Vagina (tissue), 2 donors: ENCODE results near the gene DDB1. TPM values are rescaled to one million over a fixed set of nuclear protein-coding genes. Genes with fewer than 3 reads are reported as not detected.

Experiments used
- DNase-seq, 2 donors: peaks; one replicate each; pipeline ENCODE4 v3.0.0-alpha.2; 2017; ENCODE audit errors: extremely low spot score in 2 of 2
- H3K27ac ChIP-seq: fragments of 200-600 bp; sonication (generic); one replicate; pipeline ENCODE4 v1.5.1; 2019
- H3K27me3 ChIP-seq: fragments of 200-600 bp; sonication (generic); one replicate; pipeline ENCODE4 v1.5.1; 2019
- H3K36me3 ChIP-seq, 2 donors: fragments of 200-600 bp; sonication (generic); one replicate each; pipeline ENCODE4 v1.5.1; 2017 to 2019
- H3K4me1 ChIP-seq: fragments of 200-600 bp; sonication (generic); one replicate; pipeline ENCODE4 v1.5.1; 2019
- H3K4me3 ChIP-seq, 2 donors: fragments of 200-600 bp; sonication (generic); 1 replicate in 1 of 2; 2 replicates in 1 of 2; pipeline ENCODE4 v1.5.1; 2016 to 2019
- H3K9me3 ChIP-seq: fragments of 200-600 bp; sonication (generic); one replicate; pipeline ENCODE4 v1.5.1; 2019
- POLR2A ChIP-seq, 2 donors: fragments of 450-650 bp; IDR thresholded peaks; one replicate each; pipeline ENCODE4 v1.6.1; 2017; ENCODE audit warnings: antibody characterized with exemption in 2 of 2, mild to moderate bottlenecking in 2 of 2, moderate library complexity in 2 of 2
- POLR2AphosphoS5 ChIP-seq, 2 donors: sonication (generic); formaldehyde crosslinking; IDR thresholded peaks; one replicate each; pipeline ENCODE4 v1.9.0; 2017; ENCODE audit warnings: antibody characterized with exemption in 2 of 2, mild to moderate bottlenecking in 2 of 2, low read depth in 1 of 2; ENCODE audit not compliant: insufficient read depth in 1 of 2
- intact Hi-C: fragments of 100-400 bp; cut with DNase I; formaldehyde crosslinking; loops from one replicate; pipeline ENCODE4 v1.15.1; 2023
- total RNA-seq: library from RNA; depleted of rRNA; stranded (reverse); fragments of >200 nt; gene quantifications from one replicate; pipeline ENCODE4 v1.2.3, GENCODE V29; 2016
- TF ChIP-seq, protein P1 (sequence below), 3 experiments: fragments of 450-650 bp in 2 of 3; fragments of 200-600 bp in 1 of 3; sonication (generic) in 1 of 3; IDR thresholded peaks; one replicate each; pipeline ENCODE4 v1.5.1; 2017 to 2019; ENCODE audit warnings: antibody characterized with exemption in 3 of 3, mild to moderate bottlenecking in 2 of 3, moderate library complexity in 2 of 3

The DDB1 gene
- total RNA-seq, 1 donor from 2014 or later = 132 TPM

DNA sequence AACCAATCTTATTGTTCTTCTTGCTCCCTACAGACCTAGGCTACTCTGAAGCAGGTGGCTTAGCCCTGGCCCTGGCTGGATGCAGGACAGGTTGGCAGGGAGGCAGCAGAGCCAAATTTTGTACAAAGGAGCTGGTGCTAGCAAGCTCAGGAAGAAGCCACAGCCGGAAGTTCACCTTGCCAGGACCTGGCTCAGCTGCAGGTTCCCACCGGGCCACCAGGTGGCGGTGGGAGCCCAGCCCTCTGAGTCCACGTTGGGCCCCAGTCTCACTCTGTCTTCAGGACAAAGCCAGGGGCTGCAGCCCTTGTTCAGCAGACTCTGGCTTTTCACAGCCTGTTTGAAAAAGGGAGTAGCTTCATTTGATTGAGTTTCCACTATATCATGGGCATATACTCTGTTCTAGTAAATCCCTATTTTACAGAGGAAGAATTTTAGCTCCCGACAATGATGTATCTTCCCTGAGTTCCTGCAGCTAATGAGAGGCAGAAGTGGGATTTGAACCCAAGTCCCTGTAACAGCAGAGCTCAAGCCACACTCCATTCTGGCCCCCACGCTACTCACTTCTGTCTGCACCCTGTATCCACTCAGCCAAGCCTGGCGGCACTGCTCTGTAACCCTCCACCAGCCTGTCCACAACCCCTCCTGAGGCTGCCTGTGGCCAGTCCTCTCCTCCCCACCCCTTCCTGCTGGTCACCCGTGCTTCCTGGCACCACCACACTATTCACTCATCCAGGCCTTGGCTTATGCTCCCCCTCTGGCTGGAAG lies 3.4 kb upstream of the DDB1 start:
- TF ChIP-seq POLR2AphosphoS5 (IDR thresholded peaks at IDR 0.05; ENCODE audit: insufficient read depth in 1 of 2, low read depth in 1 of 2) (peak in 1 of 2 donors; percentile 51), POLR2A (IDR thresholded peaks at IDR 0.05) (no peak)
- TF ChIP-seq, protein P1, sequence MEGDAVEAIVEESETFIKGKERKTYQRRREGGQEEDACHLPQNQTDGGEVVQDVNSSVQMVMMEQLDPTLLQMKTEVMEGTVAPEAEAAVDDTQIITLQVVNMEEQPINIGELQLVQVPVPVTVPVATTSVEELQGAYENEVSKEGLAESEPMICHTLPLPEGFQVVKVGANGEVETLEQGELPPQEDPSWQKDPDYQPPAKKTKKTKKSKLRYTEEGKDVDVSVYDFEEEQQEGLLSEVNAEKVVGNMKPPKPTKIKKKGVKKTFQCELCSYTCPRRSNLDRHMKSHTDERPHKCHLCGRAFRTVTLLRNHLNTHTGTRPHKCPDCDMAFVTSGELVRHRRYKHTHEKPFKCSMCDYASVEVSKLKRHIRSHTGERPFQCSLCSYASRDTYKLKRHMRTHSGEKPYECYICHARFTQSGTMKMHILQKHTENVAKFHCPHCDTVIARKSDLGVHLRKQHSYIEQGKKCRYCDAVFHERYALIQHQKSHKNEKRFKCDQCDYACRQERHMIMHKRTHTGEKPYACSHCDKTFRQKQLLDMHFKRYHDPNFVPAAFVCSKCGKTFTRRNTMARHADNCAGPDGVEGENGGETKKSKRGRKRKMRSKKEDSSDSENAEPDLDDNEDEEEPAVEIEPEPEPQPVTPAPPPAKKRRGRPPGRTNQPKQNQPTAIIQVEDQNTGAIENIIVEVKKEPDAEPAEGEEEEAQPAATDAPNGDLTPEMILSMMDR (IDR thresholded peaks at IDR 0.05) = peak; percentile 79 to 97 (median 96)
- Histone ChIP-seq H3K4me3 (no peak overlapping the region), H3K9me3 (no peaks in the 10 kb centered on the region), H3K4me1 (peaks cover 36% of the 10 kb centered on the region), H3K27me3 (no peaks in the 10 kb centered on the region), H3K36me3 (no peaks in the 10 kb centered on the region), H3K27ac (peak overlapping the region; percentile 3)
- no peak for DNase-seq
- intact Hi-C loops = loop anchor here (2.0 kb wide), 1 partner anchor 48 kb away; no protein-coding TSS in a partner anchor

DNA sequence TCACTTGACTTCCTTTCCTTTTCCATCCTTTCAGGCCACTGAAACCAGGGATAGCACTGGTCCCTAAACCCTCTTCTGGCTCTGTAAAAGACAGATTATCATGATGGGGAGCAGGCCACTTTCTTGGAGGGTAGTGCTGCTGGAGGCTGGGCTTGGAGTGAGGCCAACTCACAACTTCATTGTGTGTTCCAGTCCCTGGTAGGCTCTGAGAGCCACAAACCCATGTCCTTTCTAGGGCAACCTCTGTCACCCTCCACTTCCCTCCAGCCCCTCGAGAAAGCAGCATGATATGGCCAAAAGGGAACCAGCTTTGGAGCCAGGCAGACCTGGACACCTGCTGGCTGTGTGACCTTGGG lies 2.4 kb upstream of the DDB1 start:
- intact Hi-C loops = no loop called here
- no peak for DNase-seq
- no peaks in the 10 kb centered on the region for H3K9me3 ChIP-seq
- no peaks in the 10 kb centered on the region for H3K27me3 ChIP-seq
- H3K4me1 ChIP-seq = peaks cover 46% of the 10 kb centered on the region
- H3K36me3 ChIP-seq = no peaks in the 10 kb centered on the region
- TF ChIP-seq, protein P1 (IDR thresholded peaks at IDR 0.05) = no peak
- H3K27ac ChIP-seq = no peak overlapping the region
- no peak overlapping the region for H3K4me3 ChIP-seq

DNA sequence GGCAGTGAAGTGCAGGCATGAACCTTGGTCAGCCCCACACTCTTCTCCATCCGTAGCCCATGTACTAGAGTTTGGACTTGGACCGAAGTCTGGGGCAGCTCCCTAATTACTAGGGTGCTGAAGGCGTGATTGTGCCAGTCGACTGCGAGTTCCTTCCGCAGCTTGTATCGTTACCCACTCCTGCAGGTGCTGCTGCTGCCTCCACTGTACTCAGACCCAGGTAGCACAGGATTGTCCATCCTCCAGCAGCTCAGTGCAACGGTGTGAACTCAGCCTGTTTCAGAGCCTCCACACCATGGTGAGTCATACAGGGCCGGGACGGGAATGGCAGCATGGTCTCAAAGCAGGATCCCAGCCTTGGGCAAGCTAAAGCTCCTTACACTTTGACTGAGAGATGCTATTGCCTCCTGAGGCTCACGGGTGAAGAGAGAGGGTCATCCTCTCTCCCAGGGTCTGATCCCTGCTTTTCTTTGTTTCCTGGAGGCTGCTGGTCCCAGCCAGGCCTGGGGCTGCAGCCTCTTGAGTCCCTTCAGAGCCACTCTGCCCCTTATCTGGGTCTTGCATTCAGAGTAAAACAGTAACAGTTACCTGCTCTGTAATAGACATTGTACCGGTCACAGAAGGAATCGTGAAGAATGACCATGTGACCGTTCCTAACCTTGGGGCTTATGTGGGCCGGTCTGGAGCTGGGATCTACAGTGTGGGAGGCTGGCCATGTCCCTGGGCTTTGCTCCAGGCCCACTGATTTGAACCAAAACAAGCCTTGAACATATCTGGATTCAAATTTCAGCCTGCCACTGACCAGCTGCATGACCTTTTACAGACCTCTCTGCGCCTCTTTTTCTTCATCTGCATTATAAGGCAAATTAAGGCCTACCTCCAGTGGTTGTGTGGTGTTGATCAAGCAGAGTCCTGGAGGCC lies 1.8 kb upstream of the DDB1 start:
- intact Hi-C loops = no loop called here
- no peak for DNase-seq
- Histone ChIP-seq H3K36me3 (peaks cover 0 to 2% of the 10 kb centered on the region in 2 donors), H3K27ac (no peak overlapping the region), H3K9me3 (no peaks in the 10 kb centered on the region), H3K4me1 (peaks cover 53% of the 10 kb centered on the region), H3K4me3 (no peak overlapping the region), H3K27me3 (no peaks in the 10 kb centered on the region)
- TF ChIP-seq POLR2AphosphoS5 (IDR thresholded peaks at IDR 0.05; ENCODE audit: insufficient read depth in 1 of 2, low read depth in 1 of 2) (no peak), POLR2A (IDR thresholded peaks at IDR 0.05) (no peak)
- TF ChIP-seq, protein P1 (IDR thresholded peaks at IDR 0.05) = no peak

DNA sequence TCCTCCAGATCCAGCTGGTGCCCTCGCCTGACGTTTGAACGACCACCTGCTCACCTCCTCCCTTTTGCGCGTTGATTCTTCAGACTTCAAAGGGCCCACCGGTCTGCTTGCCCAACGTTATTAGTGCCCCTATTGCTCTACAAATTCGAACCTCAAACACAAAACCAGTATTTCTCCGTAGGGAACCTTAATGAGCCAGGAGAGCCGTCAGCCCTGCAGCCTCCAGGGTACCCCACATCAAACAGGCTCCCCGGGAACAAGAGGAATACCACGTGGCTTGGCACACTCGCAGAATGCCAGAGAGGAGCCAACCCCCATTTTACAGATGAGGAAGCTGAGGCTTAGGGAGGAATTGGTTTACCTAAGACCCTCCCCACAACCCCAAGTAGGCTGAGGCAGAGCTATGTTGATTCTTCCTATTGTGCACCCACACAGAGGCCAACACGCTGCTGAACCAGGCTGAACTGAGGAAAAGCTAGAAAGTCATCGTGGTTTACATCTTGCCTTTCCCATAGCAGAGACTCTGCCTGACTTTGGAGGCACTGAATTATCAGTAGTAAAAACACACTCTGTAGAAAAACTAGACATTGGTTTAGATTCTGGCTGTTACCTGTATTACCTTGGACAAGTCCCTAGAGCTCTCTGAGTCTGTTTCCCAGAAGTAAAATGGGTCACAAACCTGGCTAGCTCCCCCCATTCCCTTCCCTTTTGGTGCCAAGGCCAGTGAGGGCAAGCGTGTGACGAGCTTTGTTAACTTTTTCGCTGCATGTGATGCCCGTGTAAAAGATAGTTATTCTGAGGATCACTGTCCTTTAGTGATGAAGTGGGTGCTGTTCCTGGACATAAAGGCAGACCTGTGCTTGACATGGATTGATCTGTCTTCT lies 887 bp upstream of the DDB1 start:
- DNase-seq = no peak
- Histone ChIP-seq H3K4me1 (peaks cover 58% of the 10 kb centered on the region), H3K27ac (peak overlapping the region; percentile 76), H3K27me3 (no peaks in the 10 kb centered on the region), H3K36me3 (peaks cover 0 to 11% of the 10 kb centered on the region in 2 donors), H3K9me3 (no peaks in the 10 kb centered on the region), H3K4me3 (peak overlapping the region; percentile 72 to 90)
- intact Hi-C loops = no loop called here
- TF ChIP-seq, protein P1 (IDR thresholded peaks at IDR 0.05) = no peak
- TF ChIP-seq POLR2AphosphoS5 (IDR thresholded peaks at IDR 0.05; ENCODE audit: insufficient read depth in 1 of 2, low read depth in 1 of 2) (no peak), POLR2A (IDR thresholded peaks at IDR 0.05) (no peak)
